Omental fat pad (tissue), 4 donors: ENCODE results near the gene UBE2J2. TPM values are rescaled to one million over a fixed set of nuclear protein-coding genes. Genes with fewer than 3 reads are reported as not detected.

ENCODE experiments used
- ATAC-seq: fragments of 150-250 bp; one replicate; pipeline ENCODE4 v1.9.1; 2016; ENCODE audit warnings: mild to moderate bottlenecking, moderate library complexity; ENCODE audit not compliant: low FRiP score
- DNase-seq: peaks from one replicate; pipeline ENCODE4 v3.0.0-alpha.2; 2019; ENCODE audit warnings: low spot score
- total RNA-seq, 4 donors: library from RNA; depleted of rRNA; stranded (reverse); fragments of >200 nt; gene quantifications; one replicate each; pipeline ENCODE4 v1.1.0, GENCODE V29; 2016
- TF ChIP-seq, protein P1 (sequence below), 3 donors: fragments of 450-650 bp; IDR thresholded peaks; one replicate each; pipeline ENCODE4 v1.5.1; 2016 to 2017; ENCODE audit warnings: antibody characterized with exemption in 3 of 3, mild to moderate bottlenecking in 3 of 3, moderate library complexity in 2 of 3

The UBE2J2 gene
- total RNA-seq, 4 donors from 2014 or later: 30.4 to 50.3 (median 42.9) TPM

DNA sequence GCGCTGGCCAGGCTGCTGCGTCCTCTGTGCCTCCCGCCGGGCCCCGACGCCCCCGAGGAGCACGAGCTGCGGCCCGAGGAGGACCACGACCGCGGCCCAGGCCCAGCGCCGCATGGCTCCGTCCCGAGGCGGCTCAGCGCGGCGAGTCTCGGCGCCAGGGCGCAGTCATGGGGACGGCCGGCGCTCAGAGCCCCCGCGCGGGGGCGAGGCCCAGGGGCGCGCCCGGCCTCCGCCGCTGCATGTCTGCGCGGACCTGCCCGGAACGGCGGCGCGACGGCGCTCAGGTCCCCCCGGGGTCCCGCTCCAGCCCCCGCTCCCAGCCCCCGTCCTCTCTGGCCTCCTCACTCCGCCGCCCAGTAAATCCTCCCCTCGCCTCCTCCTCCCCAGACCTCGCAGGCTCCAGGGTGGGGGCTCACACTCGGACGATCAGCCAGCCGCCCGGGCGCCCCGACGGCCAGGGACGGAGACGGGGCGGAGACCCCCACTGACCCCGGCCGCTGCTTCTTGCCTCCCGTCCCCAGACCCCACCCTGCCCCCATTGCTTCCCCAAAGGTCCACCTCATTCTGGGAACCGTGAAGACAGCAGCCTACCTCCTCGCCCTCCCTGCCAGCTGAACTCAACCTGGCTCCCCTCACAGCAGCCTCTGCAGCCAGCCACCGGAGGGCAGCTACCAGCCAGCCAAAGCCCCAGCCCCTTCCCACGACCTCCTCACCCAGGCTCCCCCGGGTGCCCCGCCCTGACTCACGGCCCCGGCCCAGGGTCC lies 26.9 kb downstream of the UBE2J2 start, which contains the start of gene C1QTNF12:
Gene C1QTNF12 (minus strand): TSS at position 146 of the 764 bp plus-strand sequence. CDS start 32 bp downstream, at position 114.
- DNase-seq (no peak), ATAC-seq (peak; percentile 41)
- TF ChIP-seq, protein P1, sequence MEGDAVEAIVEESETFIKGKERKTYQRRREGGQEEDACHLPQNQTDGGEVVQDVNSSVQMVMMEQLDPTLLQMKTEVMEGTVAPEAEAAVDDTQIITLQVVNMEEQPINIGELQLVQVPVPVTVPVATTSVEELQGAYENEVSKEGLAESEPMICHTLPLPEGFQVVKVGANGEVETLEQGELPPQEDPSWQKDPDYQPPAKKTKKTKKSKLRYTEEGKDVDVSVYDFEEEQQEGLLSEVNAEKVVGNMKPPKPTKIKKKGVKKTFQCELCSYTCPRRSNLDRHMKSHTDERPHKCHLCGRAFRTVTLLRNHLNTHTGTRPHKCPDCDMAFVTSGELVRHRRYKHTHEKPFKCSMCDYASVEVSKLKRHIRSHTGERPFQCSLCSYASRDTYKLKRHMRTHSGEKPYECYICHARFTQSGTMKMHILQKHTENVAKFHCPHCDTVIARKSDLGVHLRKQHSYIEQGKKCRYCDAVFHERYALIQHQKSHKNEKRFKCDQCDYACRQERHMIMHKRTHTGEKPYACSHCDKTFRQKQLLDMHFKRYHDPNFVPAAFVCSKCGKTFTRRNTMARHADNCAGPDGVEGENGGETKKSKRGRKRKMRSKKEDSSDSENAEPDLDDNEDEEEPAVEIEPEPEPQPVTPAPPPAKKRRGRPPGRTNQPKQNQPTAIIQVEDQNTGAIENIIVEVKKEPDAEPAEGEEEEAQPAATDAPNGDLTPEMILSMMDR (IDR thresholded peaks at IDR 0.05): no peak

DNA sequence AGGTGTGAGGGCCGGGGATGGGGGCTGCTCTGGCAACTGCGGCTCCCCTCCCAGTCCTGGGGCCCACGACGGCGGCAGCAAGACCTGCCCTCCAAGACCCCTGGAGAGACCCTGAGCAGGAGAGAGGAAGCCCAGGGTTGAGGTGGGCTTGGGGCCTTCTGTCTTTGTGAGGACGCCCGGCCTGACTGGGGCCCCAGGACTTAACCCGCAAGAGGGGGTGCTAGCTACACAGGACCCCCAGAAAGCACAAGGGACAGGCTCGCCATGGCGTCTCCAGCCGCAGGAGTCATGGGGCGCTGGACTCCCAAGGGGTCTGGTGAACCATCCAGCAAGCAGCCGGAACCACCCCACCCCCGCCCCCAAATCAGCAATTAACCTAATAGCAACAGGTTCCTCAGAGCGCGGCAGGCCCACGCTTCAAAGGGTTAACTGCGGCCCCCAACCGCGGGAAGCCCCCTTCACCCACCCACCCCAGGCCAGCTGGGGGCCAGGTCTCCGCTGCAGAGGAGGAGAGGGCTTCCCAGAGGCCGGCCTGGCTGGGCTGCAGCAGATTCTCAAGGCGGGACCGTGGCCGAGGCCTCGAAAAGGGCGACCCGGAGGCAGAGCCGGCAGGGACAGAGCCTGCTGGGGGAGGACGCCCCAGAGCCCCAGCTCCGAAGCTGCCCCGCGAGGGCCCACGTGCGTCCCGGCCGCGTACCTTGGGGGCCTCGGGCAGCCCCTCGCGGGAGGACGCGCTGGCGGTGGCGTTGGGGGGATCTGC lies 27.7 kb downstream of the UBE2J2 start:
- ATAC-seq (no peak), DNase-seq (no peak)
- TF ChIP-seq, protein P1 (IDR thresholded peaks at IDR 0.05): no peak

DNA sequence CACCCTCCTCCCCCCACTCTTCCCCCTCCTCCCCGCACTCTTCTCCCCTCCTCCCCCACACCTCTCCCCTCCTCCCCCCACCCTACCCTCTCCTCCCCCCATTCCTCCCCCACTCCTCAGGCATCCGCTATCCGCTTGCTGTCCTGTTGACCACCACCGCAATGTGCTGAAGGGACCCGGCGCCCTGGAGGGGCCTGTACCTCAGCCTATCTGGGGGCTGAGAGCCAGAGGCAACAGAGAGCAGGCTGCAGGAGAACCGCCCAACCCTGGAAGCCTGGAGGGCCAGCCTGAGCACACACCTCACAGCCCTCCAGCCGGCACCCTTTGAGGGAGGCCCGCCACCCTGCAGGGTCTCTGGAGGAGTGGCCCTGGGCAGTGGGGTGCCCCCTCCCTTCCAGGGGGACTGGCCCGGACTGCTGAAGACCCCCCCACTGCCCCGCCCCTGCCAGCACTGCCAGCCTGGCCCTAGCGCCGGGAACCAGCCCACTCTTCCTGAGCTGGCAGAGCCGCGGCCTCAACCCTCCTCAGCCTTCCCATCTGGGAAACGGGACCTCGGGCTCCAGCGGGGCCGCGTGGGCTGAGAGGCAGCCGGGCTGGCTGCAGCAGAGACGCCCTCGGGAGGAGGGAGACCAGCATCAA lies 28.4 kb downstream of the UBE2J2 start:
- no peak for ATAC-seq
- TF ChIP-seq, protein P1 (IDR thresholded peaks at IDR 0.05): no peak

DNA sequence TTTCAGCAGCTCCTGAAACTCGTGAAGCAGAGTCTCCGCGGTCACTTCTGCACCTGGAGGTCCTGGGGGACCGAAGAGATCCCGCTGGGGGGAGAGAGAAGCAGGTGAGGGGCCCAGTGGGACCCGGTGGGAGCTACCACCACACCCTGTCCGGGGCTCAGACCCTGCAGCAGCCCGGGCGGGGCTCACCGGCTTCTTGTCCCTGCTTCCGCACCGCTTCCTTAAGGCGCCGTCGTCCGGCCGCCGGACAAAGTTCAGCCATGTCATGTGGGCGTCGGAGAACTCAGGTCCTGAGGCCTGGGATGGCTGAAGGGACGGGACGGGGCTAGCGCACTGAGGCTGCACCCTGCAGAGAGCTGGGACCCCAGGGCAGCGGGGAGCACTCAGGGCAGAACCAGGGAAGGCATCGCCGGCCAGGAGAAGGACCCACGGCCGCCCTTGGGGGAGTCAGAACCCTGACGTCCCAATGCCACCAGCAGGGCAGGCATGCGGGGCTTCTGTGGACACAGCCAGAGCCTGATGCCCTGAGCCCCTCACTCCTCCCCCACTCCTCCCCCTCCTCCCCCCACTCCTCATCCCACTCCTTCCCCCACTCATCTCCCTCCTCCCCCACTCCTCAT lies 29.4 kb downstream of the UBE2J2 start:
- TF ChIP-seq, protein P1 (IDR thresholded peaks at IDR 0.05): no peak
- no peak for ATAC-seq
- no peak for DNase-seq

More for the DNA sequence above, 28.4 kb downstream of the UBE2J2 start:
- no peak for DNase-seq

DNA sequence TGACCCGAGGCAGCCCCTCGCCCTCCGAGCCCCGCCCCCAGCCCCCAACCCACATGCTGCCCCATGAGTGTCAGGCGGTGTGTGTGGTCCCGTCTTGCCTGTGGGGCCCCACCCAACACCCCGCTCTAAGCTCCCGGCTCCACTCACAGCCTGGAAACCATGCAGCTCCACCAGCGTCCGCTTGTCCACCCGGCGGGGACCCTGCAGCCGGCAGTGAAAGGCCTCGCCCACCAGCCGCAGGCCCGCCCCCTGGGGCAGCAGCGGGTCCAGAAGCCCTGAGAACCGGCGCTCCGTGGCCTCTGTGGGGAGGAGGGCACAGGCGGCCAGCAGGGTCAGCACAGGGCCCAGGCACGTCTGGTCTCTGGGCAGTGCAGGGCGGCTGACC lies 29.9 kb downstream of the UBE2J2 start:
- ATAC-seq (no peak), DNase-seq (no peak)
- TF ChIP-seq, protein P1 (IDR thresholded peaks at IDR 0.05): no peak

DNA sequence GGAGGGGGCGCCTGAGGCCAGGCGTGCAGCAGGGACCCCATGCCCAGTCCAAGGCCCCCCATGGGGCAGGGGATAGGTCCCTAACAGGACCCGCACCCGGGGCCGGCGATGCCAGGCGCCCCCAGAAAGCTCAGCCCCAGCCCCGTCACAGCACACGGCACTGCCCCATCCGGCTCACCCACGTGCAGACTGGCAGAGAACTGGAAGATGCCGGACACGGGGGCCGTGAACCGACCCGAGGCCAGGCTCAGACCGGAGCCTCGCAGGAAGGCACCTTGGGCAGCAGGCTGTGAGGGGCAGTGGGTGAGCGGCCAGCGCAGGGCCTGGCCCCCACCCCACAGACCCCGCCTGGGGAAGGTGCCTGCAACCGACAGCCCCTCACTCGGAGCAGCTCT lies 30.4 kb downstream of the UBE2J2 start:
- TF ChIP-seq, protein P1 (IDR thresholded peaks at IDR 0.05): no peak
- DNase-seq (no peak), ATAC-seq (no peak)
